ENCODE data around the gene SPRR2B. TPM values are rescaled to one million over a fixed set of nuclear protein-coding genes. Genes with fewer than 3 reads are reported as not detected.

SPRR2B gene
- total and polyA plus RNA-seq, 12 donors = 0.50 TPM; not detected in 11

GRCh38 chr1:153030895-153031294 is 40.5 kb downstream of the SPRR2B start, which contains the start of gene SPRR1B:
Gene SPRR1B, plus strand, starts transcription at chr1:153031203. Its CDS starts 1,143 bp downstream, at chr1:153032346.
- no peak for DNase-seq
- H3K27ac ChIP-seq = no peak within 1 kb of the TSS
- no peak within 1 kb of the TSS for H3K4me3 ChIP-seq
- no peaks in the 10 kb centered on the region for H3K4me1 ChIP-seq (replicated peaks in 1 of 2)
- H3K27me3 ChIP-seq = no peaks in the 10 kb centered on the region
- no peaks in the 10 kb centered on the region for H3K9me3 ChIP-seq (replicated peaks in 1 of 3)
- H3K36me3 ChIP-seq (replicated peaks in 1 of 2) = no peaks in the 10 kb centered on the region
- intact Hi-C loops (cut with DNase I) = no loop called here
- TF ChIP-seq, protein P1, sequence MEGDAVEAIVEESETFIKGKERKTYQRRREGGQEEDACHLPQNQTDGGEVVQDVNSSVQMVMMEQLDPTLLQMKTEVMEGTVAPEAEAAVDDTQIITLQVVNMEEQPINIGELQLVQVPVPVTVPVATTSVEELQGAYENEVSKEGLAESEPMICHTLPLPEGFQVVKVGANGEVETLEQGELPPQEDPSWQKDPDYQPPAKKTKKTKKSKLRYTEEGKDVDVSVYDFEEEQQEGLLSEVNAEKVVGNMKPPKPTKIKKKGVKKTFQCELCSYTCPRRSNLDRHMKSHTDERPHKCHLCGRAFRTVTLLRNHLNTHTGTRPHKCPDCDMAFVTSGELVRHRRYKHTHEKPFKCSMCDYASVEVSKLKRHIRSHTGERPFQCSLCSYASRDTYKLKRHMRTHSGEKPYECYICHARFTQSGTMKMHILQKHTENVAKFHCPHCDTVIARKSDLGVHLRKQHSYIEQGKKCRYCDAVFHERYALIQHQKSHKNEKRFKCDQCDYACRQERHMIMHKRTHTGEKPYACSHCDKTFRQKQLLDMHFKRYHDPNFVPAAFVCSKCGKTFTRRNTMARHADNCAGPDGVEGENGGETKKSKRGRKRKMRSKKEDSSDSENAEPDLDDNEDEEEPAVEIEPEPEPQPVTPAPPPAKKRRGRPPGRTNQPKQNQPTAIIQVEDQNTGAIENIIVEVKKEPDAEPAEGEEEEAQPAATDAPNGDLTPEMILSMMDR (IDR thresholded peaks at IDR 0.05) = no peak
- no peak for TF ChIP-seq POLR2A (IDR thresholded peaks at IDR 0.05)

DNA sequence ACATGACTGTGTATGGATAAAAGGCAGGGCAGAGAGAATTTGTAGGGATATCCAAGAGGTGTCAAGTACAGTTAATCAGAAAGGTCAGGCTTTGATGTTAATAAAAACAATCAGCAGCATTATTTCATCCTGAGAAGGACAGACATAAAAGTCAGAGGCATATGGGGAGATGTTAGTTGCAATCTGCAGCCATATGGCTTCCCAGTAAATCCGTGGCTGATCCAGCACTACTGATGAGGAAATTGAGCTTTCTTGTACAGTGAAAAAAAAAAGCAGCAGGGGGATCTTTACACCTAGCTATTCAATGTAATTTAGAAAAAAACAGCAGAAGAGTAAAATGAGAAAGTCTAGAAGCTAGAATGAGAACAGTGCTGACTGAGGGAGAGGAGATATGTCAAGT is 42.6 kb downstream of the SPRR2B start:
- Histone ChIP-seq H3K4me1 (replicated peaks in 1 of 2) (no peaks in the 10 kb centered on the region), H3K36me3 (replicated peaks in 1 of 2) (no peaks in the 10 kb centered on the region), H3K27me3 (no peaks in the 10 kb centered on the region), H3K9me3 (replicated peaks in 1 of 3) (no peaks in the 10 kb centered on the region), H3K4me3 (no peak overlapping the region), H3K27ac (no peak overlapping the region)
- DNase-seq = no peak
- TF ChIP-seq, protein P1 (IDR thresholded peaks at IDR 0.05) = no peak
- TF ChIP-seq POLR2A (IDR thresholded peaks at IDR 0.05) = no peak
- intact Hi-C loops (cut with DNase I) = no loop called here
- WGBS, 4 donors = 54 to 80% (median 72%) methylated on average over 1 of the region's 1 CpG

GRCh38 chr1:153025797-153026196 is 45.6 kb downstream of the SPRR2B start:
- no peak overlapping the region for H3K4me3 ChIP-seq
- no peaks in the 10 kb centered on the region for H3K9me3 ChIP-seq (replicated peaks in 1 of 3)
- intact Hi-C loops (cut with DNase I) = no loop called here
- H3K4me1 ChIP-seq (replicated peaks in 1 of 2) = no peaks in the 10 kb centered on the region
- H3K27ac ChIP-seq = no peak overlapping the region
- H3K36me3 ChIP-seq (replicated peaks in 1 of 2) = no peaks in the 10 kb centered on the region
- no peak for DNase-seq
- H3K27me3 ChIP-seq = no peaks in the 10 kb centered on the region
- WGBS, 4 donors = 68 to 90% (median 85%) methylated on average over 1 of the region's 1 CpG
- TF ChIP-seq POLR2A (IDR thresholded peaks at IDR 0.05) = no peak
- TF ChIP-seq, protein P1 (IDR thresholded peaks at IDR 0.05) = no peak

- TF ChIP-seq, protein P1 (IDR thresholded peaks at IDR 0.05) = no peak
- no peak for TF ChIP-seq POLR2A (IDR thresholded peaks at IDR 0.05)
- Histone ChIP-seq H3K9me3 (replicated peaks in 1 of 3) (no peaks in the 10 kb centered on the region), H3K4me3 (no peak overlapping the region), H3K4me1 (replicated peaks in 1 of 2) (no peaks in the 10 kb centered on the region), H3K36me3 (replicated peaks in 1 of 2) (no peaks in the 10 kb centered on the region), H3K27me3 (no peaks in the 10 kb centered on the region), H3K27ac (no peak overlapping the region)
- WGBS, 4 donors = 71 to 91% (median 85%) methylated on average over 1 of the region's 1 CpG
- intact Hi-C loops (cut with DNase I) = no loop called here
- no peak for DNase-seq
Observed at GRCh38 chr1:153024413-153024812, 47.0 kb downstream of the SPRR2B start.
